Natural killer cell treated with Interleukin-12 subunit alpha and Interleukin-12 subunit beta and Interleukin-15 and Interleukin-18, amount 100 ng/mL, for 72 hours (primary cell): ENCODE data around the gene MAGOHB. TPM values are rescaled to one million over a fixed set of nuclear protein-coding genes. Genes with fewer than 3 reads are reported as not detected.
A peak's percentile ranks its signal among the peaks of the same experiment; 100 is the strongest.
"Not testable (repeated sequence)": the region's sequence is repeated elsewhere in the genome, so short reads cannot be mapped to it uniquely, and the experiment has no call there.

Experiments used
- ATAC-seq, 2 donors: fragments of 150-1000 bp; cut with Tn5 transposase in 1 of 2; sonication (Bioruptor Pico), chemical (Tn5 transposase) in 1 of 2; 2 replicates each; pipeline ENCODE4 v1.10.0; 2021
- DNase-seq: peaks from one replicate; pipeline ENCODE4 v3.0.0; 2022; ENCODE audit warnings: low spot score
- H3K27ac Mint-ChIP-seq, 2 donors: 1 replicate in 1 of 2; 2 replicates in 1 of 2; pipeline ENCODE4 v1.8.0; 2022; ENCODE audit warnings: mixed read lengths in 2 of 2, mild to moderate bottlenecking in 1 of 2, moderate library complexity in 1 of 2
- H3K27me3 Mint-ChIP-seq, 2 donors: 1 replicate in 1 of 2; 2 replicates in 1 of 2; pipeline ENCODE4 v1.8.0; 2022; ENCODE audit warnings: mixed read lengths in 2 of 2
- H3K36me3 Mint-ChIP-seq: one replicate; pipeline ENCODE4 v1.8.0; 2022; ENCODE audit warnings: mixed read lengths
- H3K4me1 Mint-ChIP-seq, 2 donors: 1 replicate in 1 of 2; 2 replicates in 1 of 2; pipeline ENCODE4 v1.8.0; 2022; ENCODE audit warnings: low read depth in 2 of 2, mixed read lengths in 2 of 2, mild to moderate bottlenecking in 1 of 2
- H3K4me3 Mint-ChIP-seq: one replicate; pipeline ENCODE4 v1.8.0; 2022; ENCODE audit warnings: mixed read lengths
- H3K9me3 Mint-ChIP-seq: 2 replicates; pipeline ENCODE4 v1.8.0; 2022; ENCODE audit warnings: mixed read lengths
- total RNA-seq, 2 donors: library from RNA; stranded (reverse); gene quantifications; one replicate each; pipeline ENCODE4 v1.2.3, GENCODE V29; 2022

The MAGOHB gene
- total RNA-seq, 2 donors from 2014 or later = 84.0 to 94.4 TPM

GRCh38 chr12:10624605-10625004, 11.2 kb upstream of the MAGOHB start:
- Mint-ChIP-seq H3K27me3 (peaks cover 0 to 7% of the 10 kb centered on the region in 2 donors), H3K4me1 (no peaks in the 10 kb centered on the region), H3K27ac (no peak overlapping the region), H3K4me3 (no peak overlapping the region), H3K9me3 (no peaks in the 10 kb centered on the region), H3K36me3 (peaks cover 11% of the 10 kb centered on the region)
- no peak for ATAC-seq
- no peak for DNase-seq

GRCh38 chr12:10623131-10623530, 9.7 kb upstream of the MAGOHB start:
- no peak for DNase-seq
- H3K9me3 Mint-ChIP-seq = no peaks in the 10 kb centered on the region
- H3K4me3 Mint-ChIP-seq = no peak overlapping the region
- no peaks in the 10 kb centered on the region for H3K4me1 Mint-ChIP-seq
- peaks cover 10% of the 10 kb centered on the region for H3K36me3 Mint-ChIP-seq
- no peak overlapping the region for H3K27ac Mint-ChIP-seq
- H3K27me3 Mint-ChIP-seq = peaks cover 0 to 6% of the 10 kb centered on the region in 2 donors
- ATAC-seq = no peak

GRCh38 chr12:10621278-10621677, 7.9 kb upstream of the MAGOHB start:
- Mint-ChIP-seq H3K4me3 (no peak overlapping the region), H3K27me3 (no peaks in the 10 kb centered on the region), H3K4me1 (no peaks in the 10 kb centered on the region), H3K9me3 (no peaks in the 10 kb centered on the region), H3K36me3 (no peaks in the 10 kb centered on the region), H3K27ac (no peak overlapping the region)
- DNase-seq = no peak
- ATAC-seq = no peak

GRCh38 chr12:10620078-10620779, 6.8 kb upstream of the MAGOHB start:
- peaks cover 0 to 1% of the 10 kb centered on the region in 2 donors for H3K4me1 Mint-ChIP-seq
- H3K4me3 Mint-ChIP-seq = no peak overlapping the region
- no peaks in the 10 kb centered on the region for H3K9me3 Mint-ChIP-seq
- DNase-seq (no peak), ATAC-seq (no peak)
- no peaks in the 10 kb centered on the region for H3K27me3 Mint-ChIP-seq
- H3K36me3 Mint-ChIP-seq = no peaks in the 10 kb centered on the region
- H3K27ac Mint-ChIP-seq = no peak overlapping the region

GRCh38 chr12:10618338-10618987, 5.1 kb upstream of the MAGOHB start:
- Mint-ChIP-seq H3K4me1 (peaks cover 9 to 11% of the 10 kb centered on the region in 2 donors), H3K27ac (no peak overlapping the region)

GRCh38 chr12:10617863-10618262, 4.5 kb upstream of the MAGOHB start:
- Mint-ChIP-seq H3K36me3 (peaks cover 7% of the 10 kb centered on the region), H3K4me1 (peaks cover 15% of the 10 kb centered on the region in 2 donors)

More at GRCh38 chr12:10618338-10618987, 5.1 kb upstream of the MAGOHB start:
- peaks cover 1% of the 10 kb centered on the region for H3K36me3 Mint-ChIP-seq
- H3K27me3 Mint-ChIP-seq = no peaks in the 10 kb centered on the region
- no peak overlapping the region for H3K4me3 Mint-ChIP-seq
- DNase-seq = no peak
- ATAC-seq = no peak
- no peaks in the 10 kb centered on the region for H3K9me3 Mint-ChIP-seq

GRCh38 chr12:10615532-10615931, 2.1 kb upstream of the MAGOHB start:
- Mint-ChIP-seq H3K4me3 (peak overlapping the region; percentile 44), H3K36me3 (peaks cover 20% of the 10 kb centered on the region), H3K27ac (peak overlapping the region in 1 of 2 donors; percentile 98), H3K9me3 (no peaks in the 10 kb centered on the region), H3K27me3 (no peaks in the 10 kb centered on the region), H3K4me1 (peaks cover 28 to 35% of the 10 kb centered on the region in 2 donors)
- DNase-seq (no peak), ATAC-seq (no peak)

More at GRCh38 chr12:10617863-10618262, 4.5 kb upstream of the MAGOHB start:
- no peak for DNase-seq
- H3K27me3 Mint-ChIP-seq = no peaks in the 10 kb centered on the region
- H3K4me3 Mint-ChIP-seq = no peak overlapping the region
- no peaks in the 10 kb centered on the region for H3K9me3 Mint-ChIP-seq
- no peak overlapping the region for H3K27ac Mint-ChIP-seq
- ATAC-seq = no peak

GRCh38 chr12:10614056-10614370, 604 bp upstream of the MAGOHB start:
- H3K4me1 Mint-ChIP-seq = peaks cover 33 to 47% of the 10 kb centered on the region in 2 donors
- H3K36me3 Mint-ChIP-seq = peaks cover 31% of the 10 kb centered on the region
- DNase-seq (no peak), ATAC-seq (no peak)
- H3K9me3 Mint-ChIP-seq = no peaks in the 10 kb centered on the region
- peak overlapping the region; percentile 99 for H3K4me3 Mint-ChIP-seq
- H3K27ac Mint-ChIP-seq = peak overlapping the region; percentile 98 to 99
- H3K27me3 Mint-ChIP-seq = no peaks in the 10 kb centered on the region

GRCh38 chr12:10612984-10613348, 443 bp downstream of the MAGOHB start:
- peak overlapping the region; percentile 99 for H3K4me3 Mint-ChIP-seq
- no peaks in the 10 kb centered on the region for H3K9me3 Mint-ChIP-seq
- peak; percentile 7 to 36 for ATAC-seq
- H3K27ac Mint-ChIP-seq = peak overlapping the region; percentile 98 to 99
- H3K36me3 Mint-ChIP-seq = peaks cover 37% of the 10 kb centered on the region
- no peak for DNase-seq
- peaks cover 36 to 55% of the 10 kb centered on the region in 2 donors for H3K4me1 Mint-ChIP-seq
- H3K27me3 Mint-ChIP-seq = no peaks in the 10 kb centered on the region

GRCh38 chr12:10612110-10612509, 1.3 kb downstream of the MAGOHB start:
- Mint-ChIP-seq H3K36me3 (peaks cover 42% of the 10 kb centered on the region), H3K27me3 (no peaks in the 10 kb centered on the region), H3K27ac (peak overlapping the region; percentile 98 to 99), H3K4me1 (peaks cover 38 to 62% of the 10 kb centered on the region in 2 donors), H3K4me3 (peak overlapping the region; percentile 99), H3K9me3 (no peaks in the 10 kb centered on the region)
- ATAC-seq (no peak), DNase-seq (no peak)

GRCh38 chr12:10611258-10611657, 2.2 kb downstream of the MAGOHB start:
- not testable (repeated sequence) for H3K27me3 Mint-ChIP-seq, ATAC-seq, H3K9me3 Mint-ChIP-seq, DNase-seq
- Mint-ChIP-seq H3K4me3 (peak overlapping the region; percentile 99), H3K4me1 (peaks cover 39 to 65% of the 10 kb centered on the region in 2 donors), H3K36me3 (peaks cover 46% of the 10 kb centered on the region), H3K27ac (peak overlapping the region; percentile 98 to 99)

GRCh38 chr12:10610188-10610587, 3.2 kb downstream of the MAGOHB start:
- Mint-ChIP-seq H3K9me3 (no peaks in the 10 kb centered on the region), H3K4me1 (peaks cover 42 to 71% of the 10 kb centered on the region in 2 donors), H3K27me3 (no peaks in the 10 kb centered on the region), H3K27ac (peak overlapping the region; percentile 56 to 98), H3K4me3 (peak overlapping the region; percentile 66), H3K36me3 (peaks cover 53% of the 10 kb centered on the region)
- no peak for DNase-seq
- no peak for ATAC-seq

- Mint-ChIP-seq H3K36me3 (peaks cover 55% of the 10 kb centered on the region), H3K4me1 (peaks cover 47 to 76% of the 10 kb centered on the region in 2 donors), H3K4me3 (no peak overlapping the region), H3K9me3 (no peaks in the 10 kb centered on the region), H3K27ac (peak overlapping the region; percentile 56 to 98), H3K27me3 (no peaks in the 10 kb centered on the region)
- ATAC-seq = no peak
- no peak for DNase-seq
These were observed 5.4 kb downstream of the MAGOHB start for GRCh38 chr12:10607885-10608458.

- peaks cover 30% of the 10 kb centered on the region for H3K36me3 Mint-ChIP-seq
- H3K9me3 Mint-ChIP-seq = no peaks in the 10 kb centered on the region
- ATAC-seq (peak; percentile 67 to 84), DNase-seq (no peak)
- H3K4me1 Mint-ChIP-seq = peaks cover 54 to 64% of the 10 kb centered on the region in 2 donors
- H3K27me3 Mint-ChIP-seq = no peaks in the 10 kb centered on the region
- H3K27ac Mint-ChIP-seq = peak overlapping the region; percentile 92 to 97
- H3K4me3 Mint-ChIP-seq = peak overlapping the region; percentile 88
These were observed 11.5 kb downstream of the MAGOHB start for GRCh38 chr12:10601860-10602259.
